H1 (cell line): ENCODE results near the gene RGS14.

Experiments used
- CHD2 ChIP-seq: IDR thresholded peaks from 2 replicates; pipeline ENCODE4 v1.6.1; 2012; ENCODE audit warnings: low read length, improper control_type of control experiment
- CREB1 ChIP-seq: IDR thresholded peaks from 2 replicates; pipeline ENCODE4 v1.6.1; 2012; ENCODE audit warnings: inconsistent platforms
- GTF2F1 ChIP-seq: IDR thresholded peaks from 2 replicates; pipeline ENCODE4 v1.6.1; 2012; ENCODE audit warnings: low read depth, low read length, improper control_type of control experiment, borderline replicate concordance
- JUND ChIP-seq: IDR thresholded peaks from 2 replicates; pipeline ENCODE4 v1.6.1; 2011; ENCODE audit warnings: mild to moderate bottlenecking, improper control_type of control experiment, low read length
- POLR2A ChIP-seq, 2 experiments: IDR thresholded peaks; 1 replicate in 1 of 2; 2 replicates in 1 of 2; pipeline ENCODE4 v1.6.1; 2011; ENCODE audit warnings: low read depth in 2 of 2, low read length in 2 of 2, mild to moderate bottlenecking in 2 of 2; ENCODE audit errors: control extremely low read depth in 1 of 2
- SIN3A ChIP-seq, 2 experiments: IDR thresholded peaks in 1 of 2; conservative IDR thresholded peaks in 1 of 2; 2 replicates each; pipeline ENCODE4 v1.6.1; 2011 to 2012; ENCODE audit warnings: low read length in 2 of 2, improper control_type of control experiment in 1 of 2, low read depth in 1 of 2, mild to moderate bottlenecking in 1 of 2
- SP1 ChIP-seq: IDR thresholded peaks from 2 replicates; pipeline ENCODE4 v1.6.1; 2011; ENCODE audit warnings: low read depth, low read length
- TAF1 ChIP-seq: IDR thresholded peaks from 2 replicates; pipeline ENCODE4 v1.6.1; 2011; ENCODE audit warnings: mild to moderate bottlenecking, low read depth, low read length
- TF ChIP-seq, protein P1 (sequence below), 3 experiments: IDR thresholded peaks; 1 replicate in 2 of 3; 2 replicates in 1 of 3; pipeline versions ENCODE4 v1.5.1 to v1.6.1; 2011; ENCODE audit warnings: low read length in 3 of 3, mild to moderate bottlenecking in 3 of 3, inconsistent platforms in 2 of 3, low read depth in 1 of 3, moderate library complexity in 1 of 3; ENCODE audit not compliant: insufficient read depth in 1 of 3; ENCODE audit errors: control extremely low read depth in 1 of 3
- TF ChIP-seq, protein P2 (sequence below): IDR thresholded peaks from 2 replicates; pipeline ENCODE4 v1.6.1; 2011; ENCODE audit warnings: low read length, improper control_type of control experiment
- TF ChIP-seq, protein P3 (sequence below): IDR thresholded peaks from 2 replicates; pipeline ENCODE4 v1.6.1; 2011; ENCODE audit warnings: low read depth, mild to moderate bottlenecking, low read length; ENCODE audit not compliant: insufficient read depth

DNA sequence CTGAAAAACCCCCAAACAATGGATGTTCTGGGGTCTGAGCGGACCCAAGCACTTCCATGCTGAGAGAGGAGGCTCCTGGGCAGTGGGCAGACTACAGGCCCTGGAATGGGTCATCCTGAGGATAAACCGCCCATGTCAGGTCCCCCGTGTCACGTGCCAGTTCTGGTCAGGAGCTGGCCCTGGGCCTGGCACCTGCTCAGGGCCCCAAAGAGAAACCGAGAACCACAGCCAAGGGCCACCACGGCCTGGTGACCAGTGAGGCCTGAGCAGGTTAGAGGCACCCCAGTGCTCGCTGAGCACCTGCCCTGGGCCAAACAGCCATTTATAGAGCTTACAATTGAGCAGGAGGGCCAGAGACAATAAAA, 22.0 kb upstream of the RGS14 start:
- TF ChIP-seq GTF2F1 (no peak), CREB1 (no peak), POLR2A (IDR thresholded peaks at IDR 0.05; ENCODE audit: control extremely low read depth in 1 of 2, low read depth in 2 of 2, low read length in 2 of 2) (no peak), CHD2 (no peak), JUND (no peak), TAF1 (no peak), SP1 (no peak), SIN3A (conservative IDR thresholded peaks at IDR 0.05 in 1 of 2, IDR thresholded peaks at IDR 0.05 in 1 of 2; ENCODE audit: low read depth in 1 of 2, low read length in 2 of 2) (no peak)
- TF ChIP-seq, protein P1, sequence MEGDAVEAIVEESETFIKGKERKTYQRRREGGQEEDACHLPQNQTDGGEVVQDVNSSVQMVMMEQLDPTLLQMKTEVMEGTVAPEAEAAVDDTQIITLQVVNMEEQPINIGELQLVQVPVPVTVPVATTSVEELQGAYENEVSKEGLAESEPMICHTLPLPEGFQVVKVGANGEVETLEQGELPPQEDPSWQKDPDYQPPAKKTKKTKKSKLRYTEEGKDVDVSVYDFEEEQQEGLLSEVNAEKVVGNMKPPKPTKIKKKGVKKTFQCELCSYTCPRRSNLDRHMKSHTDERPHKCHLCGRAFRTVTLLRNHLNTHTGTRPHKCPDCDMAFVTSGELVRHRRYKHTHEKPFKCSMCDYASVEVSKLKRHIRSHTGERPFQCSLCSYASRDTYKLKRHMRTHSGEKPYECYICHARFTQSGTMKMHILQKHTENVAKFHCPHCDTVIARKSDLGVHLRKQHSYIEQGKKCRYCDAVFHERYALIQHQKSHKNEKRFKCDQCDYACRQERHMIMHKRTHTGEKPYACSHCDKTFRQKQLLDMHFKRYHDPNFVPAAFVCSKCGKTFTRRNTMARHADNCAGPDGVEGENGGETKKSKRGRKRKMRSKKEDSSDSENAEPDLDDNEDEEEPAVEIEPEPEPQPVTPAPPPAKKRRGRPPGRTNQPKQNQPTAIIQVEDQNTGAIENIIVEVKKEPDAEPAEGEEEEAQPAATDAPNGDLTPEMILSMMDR (IDR thresholded peaks at IDR 0.05; ENCODE audit: control extremely low read depth in 1 of 3, insufficient read depth in 1 of 3, low read depth in 1 of 3, low read length in 3 of 3) = no peak
- TF ChIP-seq, protein P2, sequence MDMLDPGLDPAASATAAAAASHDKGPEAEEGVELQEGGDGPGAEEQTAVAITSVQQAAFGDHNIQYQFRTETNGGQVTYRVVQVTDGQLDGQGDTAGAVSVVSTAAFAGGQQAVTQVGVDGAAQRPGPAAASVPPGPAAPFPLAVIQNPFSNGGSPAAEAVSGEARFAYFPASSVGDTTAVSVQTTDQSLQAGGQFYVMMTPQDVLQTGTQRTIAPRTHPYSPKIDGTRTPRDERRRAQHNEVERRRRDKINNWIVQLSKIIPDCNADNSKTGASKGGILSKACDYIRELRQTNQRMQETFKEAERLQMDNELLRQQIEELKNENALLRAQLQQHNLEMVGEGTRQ = no peak
- TF ChIP-seq, protein P3, sequence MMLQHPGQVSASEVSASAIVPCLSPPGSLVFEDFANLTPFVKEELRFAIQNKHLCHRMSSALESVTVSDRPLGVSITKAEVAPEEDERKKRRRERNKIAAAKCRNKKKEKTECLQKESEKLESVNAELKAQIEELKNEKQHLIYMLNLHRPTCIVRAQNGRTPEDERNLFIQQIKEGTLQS = no peak
